ENCODE results near the gene GNGT2.

- no peak; the same call in 1 of the 2 replicates for TF ChIP-seq POLR2AphosphoS5 (IDR thresholded peaks at IDR 0.05; ENCODE audit: low read depth, low read length)
- TF ChIP-seq TAF1 (IDR thresholded peaks at IDR 0.05; ENCODE audit: low read depth, low read length), result peak; percentile 38; the same call in 1 of the 2 replicates
- peak; percentile 68 for TF ChIP-seq POLR2A (IDR thresholded peaks at IDR 0.05; ENCODE audit: low read depth, low read length)
- peak; percentile 80; the same call in 1 of the 2 replicates for TF ChIP-seq POU2F2 (IDR thresholded peaks at IDR 0.05; ENCODE audit: low read depth, low read length)
Observed at GRCh38 chr17:49191917-49192741, 18.2 kb downstream of the GNGT2 start.
